ENCODE results near the gene SIGLEC6. TPM values are rescaled to one million over a fixed set of nuclear protein-coding genes. Genes with fewer than 3 reads are reported as not detected.

Gene SIGLEC6
- polyA plus RNA-seq, 2 of the 4 experiments (the other 2 are of a cell fraction) = not detected

DNA sequence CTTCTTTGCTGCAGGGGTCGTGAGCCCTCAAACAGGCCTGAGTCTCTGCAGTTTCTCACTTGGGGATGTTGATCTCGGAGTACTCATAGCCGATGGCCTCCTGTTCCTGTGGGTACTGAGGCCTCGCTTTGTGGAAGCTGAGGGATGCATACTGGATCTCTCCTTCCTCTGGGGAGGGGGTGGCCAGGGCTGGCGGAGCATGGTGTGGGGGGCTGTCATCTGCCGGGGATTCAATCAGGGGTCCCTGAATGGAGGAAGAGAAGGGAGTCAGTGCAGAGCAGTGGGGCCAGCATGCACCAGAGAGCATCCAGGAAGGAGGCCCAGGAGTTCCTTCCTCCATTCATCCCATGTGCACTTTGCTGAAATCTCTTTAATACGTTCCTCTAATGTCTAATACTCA, 39.9 kb downstream of the SIGLEC6 start:
- WGBS (ENCODE audit: missing lambda C conversion rate) = 4% methylated on average over 4 of the region's 7 CpGs
- POLR2A ChIA-PET = no interaction called here
- ATAC-seq (no peak), FAIRE-seq (no peak), DNase-seq (ENCODE audit: low read depth in 1 of 2, low spot score in 1 of 2) (no peak)
- CTCF ChIA-PET = no interaction called here
- Histone ChIP-seq H3K4me2 (no peak overlapping the region), H3K27ac (no peak overlapping the region), H3K9me3 (peaks cover 8% of the 10 kb centered on the region; the same call in 2 of the 3 replicates), H3K4me3 (no peak overlapping the region), H3K4me1 (no peaks in the 10 kb centered on the region)
- TF ChIP-seq HDAC2 (IDR thresholded peaks at IDR 0.05) = no peak
- TF ChIP-seq NR3C1 (IDR thresholded peaks at IDR 0.05) = no peak
- TF ChIP-seq, protein P1, sequence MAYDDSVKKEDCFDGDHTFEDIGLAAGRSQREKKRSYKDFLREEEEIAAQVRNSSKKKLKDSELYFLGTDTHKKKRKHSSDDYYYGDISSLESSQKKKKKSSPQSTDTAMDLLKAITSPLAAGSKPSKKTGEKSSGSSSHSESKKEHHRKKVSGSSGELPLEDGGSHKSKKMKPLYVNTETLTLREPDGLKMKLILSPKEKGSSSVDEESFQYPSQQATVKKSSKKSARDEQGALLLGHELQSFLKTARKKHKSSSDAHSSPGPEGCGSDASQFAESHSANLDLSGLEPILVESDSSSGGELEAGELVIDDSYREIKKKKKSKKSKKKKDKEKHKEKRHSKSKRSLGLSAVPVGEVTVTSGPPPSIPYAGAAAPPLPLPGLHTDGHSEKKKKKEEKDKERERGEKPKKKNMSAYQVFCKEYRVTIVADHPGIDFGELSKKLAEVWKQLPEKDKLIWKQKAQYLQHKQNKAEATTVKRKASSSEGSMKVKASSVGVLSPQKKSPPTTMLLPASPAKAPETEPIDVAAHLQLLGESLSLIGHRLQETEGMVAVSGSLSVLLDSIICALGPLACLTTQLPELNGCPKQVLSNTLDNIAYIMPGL (CRISPR knock-in tag; IDR thresholded peaks at IDR 0.05; ENCODE audit: borderline replicate concordance) = no peak
- TF ChIP-seq, protein P2, sequence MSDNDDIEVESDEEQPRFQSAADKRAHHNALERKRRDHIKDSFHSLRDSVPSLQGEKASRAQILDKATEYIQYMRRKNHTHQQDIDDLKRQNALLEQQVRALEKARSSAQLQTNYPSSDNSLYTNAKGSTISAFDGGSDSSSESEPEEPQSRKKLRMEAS (IDR thresholded peaks at IDR 0.05) = no peak
- TF ChIP-seq CBX2 (IDR thresholded peaks at IDR 0.05; ENCODE audit: borderline replicate concordance, low read depth) = no peak
- TF ChIP-seq HOXB5 (CRISPR knock-in tag; IDR thresholded peaks at IDR 0.05) = no peak
- TF ChIP-seq, protein P3, sequence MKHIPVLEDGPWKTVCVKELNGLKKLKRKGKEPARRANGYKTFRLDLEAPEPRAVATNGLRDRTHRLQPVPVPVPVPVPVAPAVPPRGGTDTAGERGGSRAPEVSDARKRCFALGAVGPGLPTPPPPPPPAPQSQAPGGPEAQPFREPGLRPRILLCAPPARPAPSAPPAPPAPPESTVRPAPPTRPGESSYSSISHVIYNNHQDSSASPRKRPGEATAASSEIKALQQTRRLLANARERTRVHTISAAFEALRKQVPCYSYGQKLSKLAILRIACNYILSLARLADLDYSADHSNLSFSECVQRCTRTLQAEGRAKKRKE (CRISPR knock-in tag; IDR thresholded peaks at IDR 0.05; ENCODE audit: low read depth) = no peak
- TF ChIP-seq JUN (IDR thresholded peaks at IDR 0.05) = no peak
- no peak for TF ChIP-seq RARB (CRISPR knock-in tag; IDR thresholded peaks at IDR 0.05)
- no peak for TF ChIP-seq FOSB (CRISPR knock-in tag; IDR thresholded peaks at IDR 0.05)
- TF ChIP-seq MAFK (IDR thresholded peaks at IDR 0.05; ENCODE audit: partially characterized antibody) = no peak
- TF ChIP-seq KDM1A (IDR thresholded peaks at IDR 0.05; ENCODE audit: low read depth) = no peak
- TF ChIP-seq, protein P4, sequence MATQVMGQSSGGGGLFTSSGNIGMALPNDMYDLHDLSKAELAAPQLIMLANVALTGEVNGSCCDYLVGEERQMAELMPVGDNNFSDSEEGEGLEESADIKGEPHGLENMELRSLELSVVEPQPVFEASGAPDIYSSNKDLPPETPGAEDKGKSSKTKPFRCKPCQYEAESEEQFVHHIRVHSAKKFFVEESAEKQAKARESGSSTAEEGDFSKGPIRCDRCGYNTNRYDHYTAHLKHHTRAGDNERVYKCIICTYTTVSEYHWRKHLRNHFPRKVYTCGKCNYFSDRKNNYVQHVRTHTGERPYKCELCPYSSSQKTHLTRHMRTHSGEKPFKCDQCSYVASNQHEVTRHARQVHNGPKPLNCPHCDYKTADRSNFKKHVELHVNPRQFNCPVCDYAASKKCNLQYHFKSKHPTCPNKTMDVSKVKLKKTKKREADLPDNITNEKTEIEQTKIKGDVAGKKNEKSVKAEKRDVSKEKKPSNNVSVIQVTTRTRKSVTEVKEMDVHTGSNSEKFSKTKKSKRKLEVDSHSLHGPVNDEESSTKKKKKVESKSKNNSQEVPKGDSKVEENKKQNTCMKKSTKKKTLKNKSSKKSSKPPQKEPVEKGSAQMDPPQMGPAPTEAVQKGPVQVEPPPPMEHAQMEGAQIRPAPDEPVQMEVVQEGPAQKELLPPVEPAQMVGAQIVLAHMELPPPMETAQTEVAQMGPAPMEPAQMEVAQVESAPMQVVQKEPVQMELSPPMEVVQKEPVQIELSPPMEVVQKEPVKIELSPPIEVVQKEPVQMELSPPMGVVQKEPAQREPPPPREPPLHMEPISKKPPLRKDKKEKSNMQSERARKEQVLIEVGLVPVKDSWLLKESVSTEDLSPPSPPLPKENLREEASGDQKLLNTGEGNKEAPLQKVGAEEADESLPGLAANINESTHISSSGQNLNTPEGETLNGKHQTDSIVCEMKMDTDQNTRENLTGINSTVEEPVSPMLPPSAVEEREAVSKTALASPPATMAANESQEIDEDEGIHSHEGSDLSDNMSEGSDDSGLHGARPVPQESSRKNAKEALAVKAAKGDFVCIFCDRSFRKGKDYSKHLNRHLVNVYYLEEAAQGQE (IDR thresholded peaks at IDR 0.05) = no peak
- no peak for TF ChIP-seq ZSCAN20 (CRISPR knock-in tag; IDR thresholded peaks at IDR 0.05)
- TF ChIP-seq SMC3 (IDR thresholded peaks at IDR 0.05) = no peak
- no peak for TF ChIP-seq POLR2A (IDR thresholded peaks at IDR 0.05; ENCODE audit: low read length)
- TF ChIP-seq, protein P5, sequence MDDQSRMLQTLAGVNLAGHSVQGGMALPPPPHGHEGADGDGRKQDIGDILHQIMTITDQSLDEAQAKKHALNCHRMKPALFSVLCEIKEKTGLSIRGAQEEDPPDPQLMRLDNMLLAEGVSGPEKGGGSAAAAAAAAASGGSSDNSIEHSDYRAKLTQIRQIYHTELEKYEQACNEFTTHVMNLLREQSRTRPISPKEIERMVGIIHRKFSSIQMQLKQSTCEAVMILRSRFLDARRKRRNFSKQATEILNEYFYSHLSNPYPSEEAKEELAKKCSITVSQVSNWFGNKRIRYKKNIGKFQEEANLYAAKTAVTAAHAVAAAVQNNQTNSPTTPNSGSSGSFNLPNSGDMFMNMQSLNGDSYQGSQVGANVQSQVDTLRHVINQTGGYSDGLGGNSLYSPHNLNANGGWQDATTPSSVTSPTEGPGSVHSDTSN (IDR thresholded peaks at IDR 0.05) = no peak
- no peak for TF ChIP-seq SREBF2 (IDR thresholded peaks at IDR 0.05)
- no peak for TF ChIP-seq GATA3 (IDR thresholded peaks at IDR 0.05; ENCODE audit: borderline replicate concordance)
- TF ChIP-seq EP300 (IDR thresholded peaks at IDR 0.05) = no peak

DNA sequence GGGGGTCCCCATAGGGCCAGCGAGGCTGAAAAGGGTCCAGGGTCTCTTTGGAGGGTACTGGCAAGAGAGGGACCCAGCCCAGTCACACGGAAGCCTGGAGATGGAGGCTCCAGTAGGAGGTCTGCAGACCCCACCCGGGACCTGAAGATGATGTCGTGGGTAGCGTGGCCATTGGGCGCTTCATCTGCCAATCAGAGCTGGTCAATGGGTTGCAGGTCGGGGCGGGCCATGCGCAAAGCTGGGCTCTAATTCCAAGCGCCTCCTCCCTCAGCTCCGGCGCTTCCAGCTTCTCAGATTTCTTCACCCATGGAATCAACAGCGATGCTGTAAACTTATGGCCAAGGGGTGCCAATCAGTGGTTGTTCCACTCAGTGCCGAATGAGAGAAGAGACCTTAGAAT, 40.8 kb downstream of the SIGLEC6 start:
- no peak for ATAC-seq
- no peak for DNase-seq (ENCODE audit: low read depth in 1 of 2, low spot score in 1 of 2)
- no peak for FAIRE-seq
- no peak overlapping the region for H3K4me2 ChIP-seq
- CTCF ChIA-PET = interaction anchor here (0.6 kb wide), 1 partner anchor 578 kb away, joined by 5 read pairs; no protein-coding TSS in a partner anchor
- H3K9me3 ChIP-seq = peaks cover 14% of the 10 kb centered on the region; the same call in 2 of the 3 replicates
- no peaks in the 10 kb centered on the region for H3K4me1 ChIP-seq
- H3K27ac ChIP-seq = no peak overlapping the region
- POLR2A ChIA-PET = no interaction called here
- 9% methylated on average over 11 of the region's 14 CpGs for WGBS (ENCODE audit: missing lambda C conversion rate)
- no peak overlapping the region for H3K4me3 ChIP-seq
- TF ChIP-seq, protein P4 (IDR thresholded peaks at IDR 0.05) = no peak
- TF ChIP-seq TP53 (CRISPR knock-in tag; IDR thresholded peaks at IDR 0.05) (no peak), EHF (CRISPR knock-in tag; IDR thresholded peaks at IDR 0.05) (no peak), KDM1A (IDR thresholded peaks at IDR 0.05; ENCODE audit: low read depth) (no peak), NFE2L2 (conservative IDR thresholded peaks at IDR 0.05; ENCODE audit: low read length) (no peak), GATA3 (IDR thresholded peaks at IDR 0.05; ENCODE audit: borderline replicate concordance) (no peak), HOXB13 (CRISPR knock-in tag; IDR thresholded peaks at IDR 0.05; ENCODE audit: low read depth) (no peak), HDAC2 (IDR thresholded peaks at IDR 0.05) (no peak), SMC3 (IDR thresholded peaks at IDR 0.05) (no peak), RFX5 (IDR thresholded peaks at IDR 0.05) (no peak), CHD4 (IDR thresholded peaks at IDR 0.05; ENCODE audit: borderline replicate concordance) (no peak), BHLHE40 (IDR thresholded peaks at IDR 0.05; ENCODE audit: low read depth, low read length) (no peak), HOXA7 (CRISPR knock-in tag; IDR thresholded peaks at IDR 0.05) (no peak), RARB (CRISPR knock-in tag; IDR thresholded peaks at IDR 0.05) (no peak)
- TF ChIP-seq, protein P2 (IDR thresholded peaks at IDR 0.05) = no peak

Measured in A549 (cell line).